HG02678 (cell line): Measurements from ENCODE around the gene RBFA.

Experiments
- ATAC-seq: cut with Tn5 transposase; IDR thresholded peaks from one replicate; pipeline ENCODE4 v1.9.1; 2021; ENCODE audit warnings: mild to moderate bottlenecking, moderate library complexity; ENCODE audit not compliant: unreplicated experiment

Gene RBFA

DNA sequence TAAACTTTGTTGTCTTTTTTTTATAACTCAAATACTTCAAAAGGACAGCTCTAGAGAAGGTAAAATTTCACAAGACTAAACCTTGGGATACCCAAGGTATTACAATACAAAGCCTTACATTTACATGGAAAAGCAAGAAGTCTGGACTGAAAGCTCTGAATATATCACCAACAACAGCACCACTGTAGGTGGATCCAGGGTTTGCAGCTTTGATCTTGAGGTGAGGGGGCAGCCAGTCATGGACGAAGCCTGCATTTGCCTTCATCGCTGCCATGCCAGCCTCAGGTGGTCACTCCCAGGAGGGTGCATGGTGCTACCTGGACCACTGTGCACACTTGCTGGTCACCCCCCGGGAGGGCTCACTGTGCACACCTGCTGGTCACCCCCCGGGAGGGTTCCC is 36.6 kb downstream of the RBFA start:
- ATAC-seq, result no peak

DNA sequence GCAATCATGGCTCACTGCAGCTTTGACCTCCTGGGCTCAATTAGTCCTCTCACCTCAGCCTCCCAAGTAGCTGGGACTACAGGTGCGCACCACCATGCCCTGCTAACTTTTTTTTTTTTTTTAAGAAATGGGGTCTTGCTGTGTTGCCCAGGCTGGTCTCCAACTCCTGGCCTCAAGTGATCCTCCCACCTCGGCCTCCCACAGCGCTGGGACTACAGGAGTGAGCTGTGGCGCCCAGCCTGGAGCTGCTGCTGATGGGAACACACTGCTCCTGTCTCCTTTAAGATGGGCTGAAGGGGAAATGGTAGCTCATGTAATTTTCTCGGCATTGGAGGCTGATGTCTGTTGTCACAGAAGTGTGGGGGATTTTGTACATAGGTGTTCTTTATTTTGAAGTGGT is 39.9 kb downstream of the RBFA start:
- ATAC-seq, result no peak

DNA sequence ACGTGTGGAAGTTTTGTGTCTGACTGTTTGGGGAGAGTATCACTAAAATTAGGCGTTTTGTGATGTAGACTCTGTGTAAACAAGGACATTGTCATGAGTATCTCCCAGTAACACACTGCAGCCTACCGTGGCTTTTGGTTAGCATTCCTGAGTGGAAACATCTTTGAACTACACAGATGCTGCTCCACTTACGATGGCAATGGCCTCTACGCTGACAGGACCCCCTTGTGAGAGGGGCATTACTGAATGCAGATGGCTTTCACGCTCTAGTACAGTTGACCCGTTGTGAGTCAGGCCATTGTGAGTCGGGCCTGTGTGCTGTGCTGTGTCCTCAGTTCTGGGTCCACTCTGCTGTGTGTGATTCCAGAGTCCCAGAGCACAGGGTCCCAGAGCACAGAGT is 40.5 kb downstream of the RBFA start:
- ATAC-seq, result no peak

DNA sequence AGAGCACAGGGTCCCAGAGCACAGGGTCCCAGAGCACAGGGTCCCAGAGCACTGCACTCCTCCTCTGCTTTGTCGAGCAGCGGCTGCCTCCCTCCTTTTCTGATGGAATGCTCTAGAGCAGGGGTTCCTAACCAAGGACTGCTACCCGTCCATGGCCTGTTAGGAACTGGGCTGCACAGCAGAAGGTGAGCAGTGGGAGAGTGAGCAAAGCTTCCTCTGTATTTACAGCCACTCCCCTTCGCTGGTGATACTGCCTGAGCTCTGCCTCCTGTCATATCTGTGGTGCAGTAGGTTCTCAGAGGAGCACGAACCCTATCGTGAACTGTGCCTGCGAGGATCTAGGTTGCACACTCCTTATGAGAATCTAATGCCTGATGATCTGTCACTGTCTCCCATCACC is 41.7 kb downstream of the RBFA start:
- no peak for ATAC-seq

DNA sequence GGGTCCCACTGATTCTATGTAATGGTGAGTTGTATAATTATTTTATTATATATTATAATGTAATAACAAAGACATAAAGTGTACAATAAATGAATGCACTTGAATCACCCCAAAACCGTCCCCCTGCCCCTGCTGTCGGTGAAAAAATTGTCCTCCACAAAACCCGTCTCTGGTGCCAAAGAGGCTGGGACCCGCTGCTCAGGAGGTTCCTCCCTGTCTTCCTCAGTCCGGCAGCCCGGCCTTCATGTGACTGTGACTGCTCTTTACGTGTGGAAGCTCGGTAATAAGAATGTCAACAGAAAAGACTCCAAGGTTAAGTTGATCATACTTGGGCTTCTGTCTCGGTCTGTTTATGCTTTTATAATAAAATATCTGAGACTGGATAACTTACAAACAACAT is 42.1 kb downstream of the RBFA start:
- no peak for ATAC-seq

DNA sequence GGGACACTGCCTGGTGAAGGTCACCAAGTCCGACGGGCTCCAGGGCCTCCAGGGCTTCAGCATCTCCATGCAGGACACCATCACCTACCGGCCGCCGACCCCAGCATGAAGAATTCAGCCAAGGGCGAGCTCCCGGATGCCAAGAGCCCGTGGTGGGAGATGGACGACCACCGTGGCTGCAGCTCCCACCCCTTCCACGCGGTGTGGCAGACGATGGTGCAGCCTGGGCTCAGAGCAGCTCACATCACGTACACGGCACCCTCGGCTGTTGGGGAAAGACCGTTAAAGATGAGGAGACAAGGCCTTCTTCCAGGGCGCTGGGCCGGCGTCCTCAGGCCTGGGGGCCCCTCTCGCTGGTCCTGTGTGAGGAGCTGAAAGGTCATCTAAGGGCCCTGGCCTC is 43.6 kb downstream of the RBFA start:
- no peak for ATAC-seq
